NB4 (cell line): ENCODE data around the gene LY86.

Experiments
- CTCF ChIP-seq: IDR thresholded peaks from one replicate; pipeline ENCODE4 v1.5.1; 2012; ENCODE audit warnings: low read depth, low read length
- MAX ChIP-seq: IDR thresholded peaks from 2 replicates; pipeline ENCODE4 v1.6.1; 2011; ENCODE audit warnings: low read depth, low read length

GRCh38 chr6:6595025-6595424, 6.5 kb downstream of the LY86 start:
- TF ChIP-seq MAX (no peak), CTCF (no peak)
